ENCODE measurements around the gene TMEM54.

Gene TMEM54

GRCh38 chr1:32864375-32865019 lies 36.7 kb downstream of the TMEM54 start:
- no peak for DNase-seq (ENCODE audit: low spot score)

- no peak for DNase-seq (ENCODE audit: low spot score)
Observed at GRCh38 chr1:32863881-32864245, 37.3 kb downstream of the TMEM54 start.

- DNase-seq (ENCODE audit: low spot score), result no peak
Observed at GRCh38 chr1:32863218-32863880, 37.8 kb downstream of the TMEM54 start.

GRCh38 chr1:32861904-32862695 lies 39.1 kb downstream of the TMEM54 start:
- DNase-seq (ENCODE audit: low spot score), result no peak

GRCh38 chr1:32860566-32860965 lies 40.6 kb downstream of the TMEM54 start:
- no peak for DNase-seq (ENCODE audit: low spot score)

GRCh38 chr1:32859915-32860314 lies 41.3 kb downstream of the TMEM54 start:
- no peak for DNase-seq (ENCODE audit: low spot score)

- no peak for DNase-seq (ENCODE audit: low spot score)
Observed at GRCh38 chr1:32858791-32859190, 42.4 kb downstream of the TMEM54 start.

- DNase-seq (ENCODE audit: low spot score), result no peak
Observed at GRCh38 chr1:32858136-32858535, 43.1 kb downstream of the TMEM54 start.

- DNase-seq (ENCODE audit: low spot score), result no peak
Observed at GRCh38 chr1:32855861-32856617, 45.1 kb downstream of the TMEM54 start.

GRCh38 chr1:32848354-32849063 lies 52.7 kb downstream of the TMEM54 start:
- no peak for DNase-seq (ENCODE audit: low spot score)
